Muscle of arm (tissue), 12 donors: ENCODE measurements around the gene TMEM190. TPM values are rescaled to one million over a fixed set of nuclear protein-coding genes. Genes with fewer than 3 reads are reported as not detected.

ENCODE experiments used
- DNase-seq: peaks from one replicate; pipeline ENCODE4 v3.0.0-alpha.2; 2013
- polyA plus RNA-seq, 12 donors: library from polyadenylated mRNA; unstranded; fragments of 120-200 nt; gene quantifications; one replicate each; pipeline ENCODE4 v1.2.1, GENCODE V29; 2013; ENCODE audit not compliant: insufficient read length in 12 of 12

The TMEM190 gene
- polyA plus RNA-seq, 12 donors = 0.58 TPM; not detected in 11

GRCh38 chr19:55369653-55370304 lies 6.8 kb upstream of the TMEM190 start:
- DNase-seq = no peak

- DNase-seq = no peak
Measured at GRCh38 chr19:55370305-55370988, 6.2 kb upstream of the TMEM190 start, which contains the start of gene IL11. Gene IL11, minus strand, starts transcription at chr19:55370463. Its CDS starts 153 bp downstream, at chr19:55370310.

- no peak for DNase-seq
Measured at GRCh38 chr19:55372316-55373081, 4.1 kb upstream of the TMEM190 start.

GRCh38 chr19:55373306-55373992 lies 3.2 kb upstream of the TMEM190 start:
- DNase-seq = no peak

GRCh38 chr19:55373993-55374757 lies 2.5 kb upstream of the TMEM190 start:
- no peak for DNase-seq

GRCh38 chr19:55377356-55378131 lies 918 bp downstream of the TMEM190 start:
- no peak for DNase-seq

GRCh38 chr19:55379174-55379573 lies 2.5 kb downstream of the TMEM190 start:
- DNase-seq = no peak

GRCh38 chr19:55382013-55382412 lies 5.4 kb downstream of the TMEM190 start:
- DNase-seq = no peak

- no peak for DNase-seq
Measured at GRCh38 chr19:55382522-55383054, 6.0 kb downstream of the TMEM190 start.

GRCh38 chr19:55383279-55384130 lies 6.9 kb downstream of the TMEM190 start:
- DNase-seq = peak; percentile 57

- no peak for DNase-seq
Measured at GRCh38 chr19:55384131-55384919, 7.7 kb downstream of the TMEM190 start, which contains the start of gene TMEM238. Gene TMEM238, minus strand, starts transcription at chr19:55384292. Its CDS starts 33 bp downstream, at chr19:55384259.

- peak; percentile 98 for DNase-seq
Measured at GRCh38 chr19:55384920-55385723, 8.5 kb downstream of the TMEM190 start.

- peak; percentile 99 for DNase-seq
Measured at GRCh38 chr19:55385724-55386492, 9.3 kb downstream of the TMEM190 start, which contains the start of gene RPL28. Gene RPL28, plus strand, starts transcription at chr19:55385932. Its CDS starts 426 bp downstream, at chr19:55386358.

- no peak for DNase-seq
Measured at GRCh38 chr19:55386493-55386971, 9.9 kb downstream of the TMEM190 start.

GRCh38 chr19:55387736-55388497 lies 11.3 kb downstream of the TMEM190 start:
- DNase-seq = no peak
